Measurements from ENCODE around the gene ANKRD44.

Gene ANKRD44

DNA sequence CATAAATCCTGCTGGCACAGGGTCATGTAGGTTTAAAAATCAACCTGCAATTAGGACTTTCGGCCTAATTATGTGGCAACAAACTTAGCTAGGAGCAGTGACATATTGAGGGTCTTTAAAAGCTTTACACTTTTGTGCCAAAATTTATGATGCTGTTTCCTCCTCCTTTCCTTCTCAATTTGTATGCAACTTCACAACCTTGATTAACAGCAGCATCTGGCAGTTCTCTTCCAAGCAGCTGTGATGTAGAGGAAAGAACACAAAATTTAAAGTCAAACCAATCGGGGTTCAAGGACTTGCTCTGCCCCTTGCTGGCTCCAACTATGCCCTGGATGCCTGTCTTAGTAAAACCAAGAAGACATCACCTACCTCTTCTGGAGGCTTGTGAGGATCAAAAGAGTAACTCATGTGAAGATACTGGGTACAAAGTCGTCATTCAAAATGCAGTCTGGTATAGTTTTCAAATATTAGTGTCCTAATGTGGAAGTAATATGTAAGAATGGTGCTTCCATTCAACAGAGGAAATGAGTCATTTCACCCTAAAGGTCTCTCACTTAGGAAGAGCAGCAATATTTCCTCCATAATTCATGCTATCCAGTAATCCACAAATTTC is 94.7 kb downstream of the ANKRD44 start:
- H2BK12ac ChIP-seq (ENCODE audit: low read length in 2 of 2), result peak overlapping the region in 1 of 2 experiments; percentile 92
- H3K4me1 ChIP-seq (ENCODE audit: control insufficient read depth, insufficient read depth, low read depth, low read length), result peaks cover 6% of the 10 kb centered on the region
- H3K14ac ChIP-seq (ENCODE audit: low read length in 2 of 2), result no peak overlapping the region
- peak overlapping the region; percentile 31 for H3K27ac ChIP-seq (ENCODE audit: low read length, poor library complexity, severe bottlenecking)
- no peak for DNase-seq
- no peak overlapping the region for H3K9ac ChIP-seq (ENCODE audit: low read length)
- H4K8ac ChIP-seq (ENCODE audit: low read length), result no peak overlapping the region
- H3K27me3 ChIP-seq (ENCODE audit: control insufficient read depth in 1 of 2, insufficient read depth in 1 of 2, low read length in 2 of 2), result no peaks in the 10 kb centered on the region
- H3K36me3 ChIP-seq (ENCODE audit: control insufficient read depth in 1 of 2, insufficient read depth in 2 of 2, low read depth in 1 of 2, low read length in 2 of 2), result no peaks in the 10 kb centered on the region
- H3K23ac ChIP-seq (ENCODE audit: low read length in 2 of 2), result no peak overlapping the region
- no peak overlapping the region for H3K4me3 ChIP-seq (ENCODE audit: insufficient read depth in 1 of 2, low read depth in 1 of 2, low read length in 2 of 2)
- no peak overlapping the region for H2BK15ac ChIP-seq (ENCODE audit: low read depth, poor library complexity, severe bottlenecking)
- peak overlapping the region; percentile 84 for H2AK5ac ChIP-seq (ENCODE audit: low read length, severe bottlenecking)
- no peak overlapping the region for H3K4ac ChIP-seq (ENCODE audit: low read depth in 1 of 2, low read length in 2 of 2)
- no peak overlapping the region for H2AFZ ChIP-seq (ENCODE audit: low read depth, low read length)
- WGBS, result 26% methylated on average over 2 of the region's 3 CpGs
- H2BK5ac ChIP-seq (ENCODE audit: low read depth, low read length, poor library complexity, severe bottlenecking), result no peak overlapping the region
- no peak overlapping the region for H4K91ac ChIP-seq (ENCODE audit: low read length)
- H2BK120ac ChIP-seq (ENCODE audit: low read depth, low read length), result peak overlapping the region; percentile 27
- no peak overlapping the region for H3K18ac ChIP-seq (ENCODE audit: low read depth in 1 of 2, low read length in 2 of 2)
- no peaks in the 10 kb centered on the region for H3K9me3 ChIP-seq (ENCODE audit: control insufficient read depth, low read length)
- H3K4me2 ChIP-seq (ENCODE audit: low read length, poor library complexity, severe bottlenecking), result no peak overlapping the region
- peaks cover 12% of the 10 kb centered on the region for H3K79me1 ChIP-seq (replicated peaks; ENCODE audit: low read length, poor library complexity, severe bottlenecking)

DNA sequence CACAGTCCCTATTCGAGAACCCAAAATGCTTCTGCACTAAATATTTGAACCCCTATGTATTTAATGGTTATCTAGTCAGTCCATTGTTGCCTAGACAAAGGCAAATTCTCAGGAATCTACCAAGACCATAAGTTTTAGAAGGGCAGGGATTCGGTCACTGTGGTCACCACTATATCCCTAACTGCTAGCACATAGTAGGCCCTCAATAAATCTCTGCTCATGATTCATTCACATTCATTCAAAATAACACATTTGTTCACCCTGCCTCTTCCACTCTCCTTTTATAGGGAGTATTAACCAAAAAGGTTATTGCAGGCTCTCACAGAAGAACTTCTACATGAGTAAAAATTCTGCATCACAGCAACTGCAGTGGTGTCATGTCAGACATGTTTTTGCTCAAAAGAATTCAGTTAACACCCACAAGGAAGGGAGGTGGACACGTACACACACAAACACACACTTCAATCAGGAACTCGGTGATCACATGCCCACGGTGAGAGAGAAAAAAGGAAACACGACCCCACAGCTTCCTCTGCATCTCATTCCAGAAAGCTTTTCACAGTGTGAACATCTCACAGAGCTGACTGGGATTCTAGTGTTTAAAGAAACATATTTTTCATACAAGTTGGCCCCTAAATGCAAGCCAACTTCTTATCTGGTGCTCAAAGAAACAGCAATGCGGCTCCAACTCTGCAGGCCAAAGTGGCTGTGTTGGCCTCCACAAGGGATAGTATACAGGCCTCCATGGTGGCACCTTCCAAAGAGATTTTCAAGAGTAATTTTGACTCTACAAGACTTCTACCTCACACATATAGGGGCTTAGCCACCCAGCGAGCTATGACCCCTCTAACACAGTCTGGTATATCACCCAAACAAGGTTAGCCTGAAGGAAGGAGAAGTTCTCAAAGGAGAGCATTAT is 98.0 kb downstream of the ANKRD44 start:
- Histone ChIP-seq H3K4me2 (ENCODE audit: low read length, poor library complexity, severe bottlenecking) (no peak overlapping the region), H3K4me1 (ENCODE audit: control insufficient read depth, insufficient read depth, low read depth, low read length) (peaks cover 10% of the 10 kb centered on the region), H3K27ac (ENCODE audit: low read length, poor library complexity, severe bottlenecking) (no peak overlapping the region), H3K14ac (ENCODE audit: low read length in 2 of 2) (no peak overlapping the region), H2BK120ac (ENCODE audit: low read depth, low read length) (no peak overlapping the region), H4K8ac (ENCODE audit: low read length) (peak overlapping the region; percentile 71), H3K4me3 (ENCODE audit: insufficient read depth in 1 of 2, low read depth in 1 of 2, low read length in 2 of 2) (no peak overlapping the region), H3K79me1 (replicated peaks; ENCODE audit: low read length, poor library complexity, severe bottlenecking) (peaks cover 11% of the 10 kb centered on the region), H2BK15ac (ENCODE audit: low read depth, poor library complexity, severe bottlenecking) (peak overlapping the region; percentile 30), H3K27me3 (ENCODE audit: control insufficient read depth in 1 of 2, insufficient read depth in 1 of 2, low read length in 2 of 2) (no peaks in the 10 kb centered on the region), H2BK12ac (ENCODE audit: low read length in 2 of 2) (no peak overlapping the region), H3K4ac (ENCODE audit: low read depth in 1 of 2, low read length in 2 of 2) (no peak overlapping the region), H4K91ac (ENCODE audit: low read length) (no peak overlapping the region), H3K36me3 (ENCODE audit: control insufficient read depth in 1 of 2, insufficient read depth in 2 of 2, low read depth in 1 of 2, low read length in 2 of 2) (no peaks in the 10 kb centered on the region), H2BK5ac (ENCODE audit: low read depth, low read length, poor library complexity, severe bottlenecking) (no peak overlapping the region), H2AK5ac (ENCODE audit: low read length, severe bottlenecking) (no peak overlapping the region), H2AFZ (ENCODE audit: low read depth, low read length) (no peak overlapping the region), H3K23ac (ENCODE audit: low read length in 2 of 2) (no peak overlapping the region), H3K18ac (ENCODE audit: low read depth in 1 of 2, low read length in 2 of 2) (no peak overlapping the region), H3K9ac (ENCODE audit: low read length) (no peak overlapping the region), H3K9me3 (ENCODE audit: control insufficient read depth, low read length) (no peaks in the 10 kb centered on the region)
- no peak for DNase-seq
- 92% methylated on average over 7 of the region's 8 CpGs for WGBS

DNA sequence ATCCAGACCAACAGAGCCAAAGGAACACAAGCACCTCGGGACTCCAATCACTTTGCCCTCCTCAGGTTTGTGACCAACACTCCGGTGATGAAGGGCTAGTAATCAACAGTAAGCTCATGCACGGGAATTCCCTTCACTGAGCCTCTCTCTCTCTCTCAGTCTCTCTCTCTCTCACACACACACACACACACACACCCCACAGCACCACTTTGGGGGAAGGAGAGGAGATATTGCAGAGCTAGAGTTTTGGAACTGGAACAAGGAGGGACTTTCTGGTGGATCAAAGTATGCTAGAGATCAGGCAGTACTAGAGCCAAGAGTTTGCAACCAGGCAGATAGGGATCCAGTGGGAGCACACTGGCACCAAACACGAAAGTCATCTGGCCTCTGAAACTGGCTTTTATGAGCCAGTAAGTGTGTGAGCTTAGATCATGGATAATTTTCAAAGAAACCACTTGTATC is 98.7 kb downstream of the ANKRD44 start:
- Histone ChIP-seq H4K8ac (ENCODE audit: low read length) (no peak overlapping the region), H3K14ac (ENCODE audit: low read length in 2 of 2) (peak overlapping the region in 1 of 2 experiments; percentile 41), H2AFZ (ENCODE audit: low read depth, low read length) (no peak overlapping the region), H3K27me3 (ENCODE audit: control insufficient read depth in 1 of 2, insufficient read depth in 1 of 2, low read length in 2 of 2) (no peaks in the 10 kb centered on the region), H3K79me1 (replicated peaks; ENCODE audit: low read length, poor library complexity, severe bottlenecking) (peaks cover 11% of the 10 kb centered on the region), H3K23ac (ENCODE audit: low read length in 2 of 2) (no peak overlapping the region), H2BK5ac (ENCODE audit: low read depth, low read length, poor library complexity, severe bottlenecking) (no peak overlapping the region), H3K9ac (ENCODE audit: low read length) (no peak overlapping the region), H3K4me3 (ENCODE audit: insufficient read depth in 1 of 2, low read depth in 1 of 2, low read length in 2 of 2) (no peak overlapping the region), H3K4me1 (ENCODE audit: control insufficient read depth, insufficient read depth, low read depth, low read length) (peaks cover 10% of the 10 kb centered on the region), H2BK12ac (ENCODE audit: low read length in 2 of 2) (no peak overlapping the region), H3K4me2 (ENCODE audit: low read length, poor library complexity, severe bottlenecking) (no peak overlapping the region), H2BK15ac (ENCODE audit: low read depth, poor library complexity, severe bottlenecking) (no peak overlapping the region), H3K27ac (ENCODE audit: low read length, poor library complexity, severe bottlenecking) (no peak overlapping the region), H3K4ac (ENCODE audit: low read depth in 1 of 2, low read length in 2 of 2) (no peak overlapping the region), H3K18ac (ENCODE audit: low read depth in 1 of 2, low read length in 2 of 2) (no peak overlapping the region), H3K36me3 (ENCODE audit: control insufficient read depth in 1 of 2, insufficient read depth in 2 of 2, low read depth in 1 of 2, low read length in 2 of 2) (no peaks in the 10 kb centered on the region), H2BK120ac (ENCODE audit: low read depth, low read length) (no peak overlapping the region), H4K91ac (ENCODE audit: low read length) (no peak overlapping the region), H2AK5ac (ENCODE audit: low read length, severe bottlenecking) (no peak overlapping the region), H3K9me3 (ENCODE audit: control insufficient read depth, low read length) (no peaks in the 10 kb centered on the region)
- 94% methylated on average over 2 of the region's 4 CpGs for WGBS
- DNase-seq, result no peak

DNA sequence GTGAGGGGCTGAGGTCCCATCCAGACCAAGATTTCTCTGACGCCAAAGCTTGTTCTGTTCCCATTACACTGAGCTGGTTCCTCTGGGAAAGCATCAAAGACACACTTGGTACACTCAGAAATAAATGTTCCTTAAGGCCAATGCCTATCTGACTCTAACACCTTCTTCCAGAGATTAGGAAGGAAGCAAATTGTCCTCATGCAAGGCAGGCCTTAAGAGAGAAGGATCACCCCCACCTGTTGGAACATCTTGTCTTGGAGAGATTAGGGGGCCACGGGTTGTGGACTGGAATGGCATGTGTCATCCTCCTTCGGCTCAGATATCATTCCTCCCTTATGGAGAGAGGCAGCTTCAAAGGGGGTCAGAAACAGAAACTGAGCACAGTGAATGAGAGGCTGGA is 100.2 kb downstream of the ANKRD44 start:
- no peak overlapping the region for H2BK15ac ChIP-seq (ENCODE audit: low read depth, poor library complexity, severe bottlenecking)
- peak overlapping the region in 1 of 2 experiments; percentile 5 for H3K4ac ChIP-seq (ENCODE audit: low read depth in 1 of 2, low read length in 2 of 2)
- no peaks in the 10 kb centered on the region for H3K9me3 ChIP-seq (ENCODE audit: control insufficient read depth, low read length)
- H3K4me2 ChIP-seq (ENCODE audit: low read length, poor library complexity, severe bottlenecking), result no peak overlapping the region
- H3K9ac ChIP-seq (ENCODE audit: low read length), result no peak overlapping the region
- H3K4me3 ChIP-seq (ENCODE audit: insufficient read depth in 1 of 2, low read depth in 1 of 2, low read length in 2 of 2), result no peak overlapping the region
- H4K8ac ChIP-seq (ENCODE audit: low read length), result no peak overlapping the region
- no peak overlapping the region for H4K91ac ChIP-seq (ENCODE audit: low read length)
- H2AK5ac ChIP-seq (ENCODE audit: low read length, severe bottlenecking), result peak overlapping the region; percentile 78
- no peaks in the 10 kb centered on the region for H3K36me3 ChIP-seq (ENCODE audit: control insufficient read depth in 1 of 2, insufficient read depth in 2 of 2, low read depth in 1 of 2, low read length in 2 of 2)
- H3K27me3 ChIP-seq (ENCODE audit: control insufficient read depth in 1 of 2, insufficient read depth in 1 of 2, low read length in 2 of 2), result no peaks in the 10 kb centered on the region
- peaks cover 7% of the 10 kb centered on the region for H3K4me1 ChIP-seq (ENCODE audit: control insufficient read depth, insufficient read depth, low read depth, low read length)
- no peak overlapping the region for H2BK12ac ChIP-seq (ENCODE audit: low read length in 2 of 2)
- peak overlapping the region; percentile 32 for H3K27ac ChIP-seq (ENCODE audit: low read length, poor library complexity, severe bottlenecking)
- H3K14ac ChIP-seq (ENCODE audit: low read length in 2 of 2), result no peak overlapping the region
- H3K18ac ChIP-seq (ENCODE audit: low read depth in 1 of 2, low read length in 2 of 2), result no peak overlapping the region
- WGBS, result 61% methylated on average over 3 of the region's 3 CpGs
- no peak for DNase-seq
- H2BK120ac ChIP-seq (ENCODE audit: low read depth, low read length), result no peak overlapping the region
- no peak overlapping the region for H2BK5ac ChIP-seq (ENCODE audit: low read depth, low read length, poor library complexity, severe bottlenecking)
- H3K79me1 ChIP-seq (replicated peaks; ENCODE audit: low read length, poor library complexity, severe bottlenecking), result peaks cover 14% of the 10 kb centered on the region
- H3K23ac ChIP-seq (ENCODE audit: low read length in 2 of 2), result no peak overlapping the region
- H2AFZ ChIP-seq (ENCODE audit: low read depth, low read length), result no peak overlapping the region
